DND-41 (cell line): Measurements from ENCODE around the gene ENAM.

ENCODE experiments used
- EZH2 ChIP-seq: IDR thresholded peaks from 3 replicates; pipeline ENCODE4 v1.6.1; 2012; ENCODE audit warnings: borderline replicate concordance, low read depth, mild to moderate bottlenecking, moderate library complexity, low read length, inconsistent platforms; ENCODE audit not compliant: severe bottlenecking
- TF ChIP-seq, protein P1 (sequence below): IDR thresholded peaks from 2 replicates; pipeline ENCODE4 v1.5.1; 2012; ENCODE audit warnings: borderline replicate concordance, low read length, moderate library complexity, mild to moderate bottlenecking; ENCODE audit not compliant: poor library complexity, severe bottlenecking; ENCODE audit errors: extremely low read depth

DNA sequence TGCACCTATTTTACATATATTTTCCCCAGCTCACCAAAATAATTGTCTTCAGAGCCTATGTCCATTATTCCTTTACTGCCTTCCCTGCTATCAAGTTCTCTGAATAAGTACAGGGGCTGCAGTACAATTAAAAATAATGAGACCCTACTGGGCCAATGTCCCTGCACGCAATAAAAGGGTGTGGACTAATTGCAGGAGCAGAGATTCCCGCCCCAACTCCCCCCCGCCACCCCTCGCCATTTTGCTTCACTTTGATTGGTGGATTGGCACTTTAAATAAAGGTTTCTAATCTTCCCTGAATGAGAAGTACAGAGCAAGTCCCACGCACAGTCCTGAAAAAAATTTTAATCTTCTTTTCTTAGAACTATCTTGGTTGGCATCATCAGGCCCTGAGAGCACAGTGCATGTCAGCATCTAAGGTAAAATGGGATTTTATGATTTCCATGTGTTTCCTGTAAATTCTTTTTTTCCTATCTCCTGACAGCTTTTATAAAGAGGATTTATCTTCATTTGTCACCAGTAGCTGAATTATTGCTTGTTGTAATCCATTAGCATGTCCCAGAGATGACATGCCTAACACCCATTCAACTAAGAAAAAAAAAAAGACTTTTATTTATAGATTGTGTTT, 36.5 kb upstream of the ENAM start, which contains the start of gene AMBN:
- TF ChIP-seq, protein P1, sequence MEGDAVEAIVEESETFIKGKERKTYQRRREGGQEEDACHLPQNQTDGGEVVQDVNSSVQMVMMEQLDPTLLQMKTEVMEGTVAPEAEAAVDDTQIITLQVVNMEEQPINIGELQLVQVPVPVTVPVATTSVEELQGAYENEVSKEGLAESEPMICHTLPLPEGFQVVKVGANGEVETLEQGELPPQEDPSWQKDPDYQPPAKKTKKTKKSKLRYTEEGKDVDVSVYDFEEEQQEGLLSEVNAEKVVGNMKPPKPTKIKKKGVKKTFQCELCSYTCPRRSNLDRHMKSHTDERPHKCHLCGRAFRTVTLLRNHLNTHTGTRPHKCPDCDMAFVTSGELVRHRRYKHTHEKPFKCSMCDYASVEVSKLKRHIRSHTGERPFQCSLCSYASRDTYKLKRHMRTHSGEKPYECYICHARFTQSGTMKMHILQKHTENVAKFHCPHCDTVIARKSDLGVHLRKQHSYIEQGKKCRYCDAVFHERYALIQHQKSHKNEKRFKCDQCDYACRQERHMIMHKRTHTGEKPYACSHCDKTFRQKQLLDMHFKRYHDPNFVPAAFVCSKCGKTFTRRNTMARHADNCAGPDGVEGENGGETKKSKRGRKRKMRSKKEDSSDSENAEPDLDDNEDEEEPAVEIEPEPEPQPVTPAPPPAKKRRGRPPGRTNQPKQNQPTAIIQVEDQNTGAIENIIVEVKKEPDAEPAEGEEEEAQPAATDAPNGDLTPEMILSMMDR = no peak
- no peak for TF ChIP-seq EZH2
